ENCODE results near the gene RPL22.

RPL22 gene
- total RNA-seq, result 90.1 to 155 (median 146) reads per million in 3 experiments

DNA sequence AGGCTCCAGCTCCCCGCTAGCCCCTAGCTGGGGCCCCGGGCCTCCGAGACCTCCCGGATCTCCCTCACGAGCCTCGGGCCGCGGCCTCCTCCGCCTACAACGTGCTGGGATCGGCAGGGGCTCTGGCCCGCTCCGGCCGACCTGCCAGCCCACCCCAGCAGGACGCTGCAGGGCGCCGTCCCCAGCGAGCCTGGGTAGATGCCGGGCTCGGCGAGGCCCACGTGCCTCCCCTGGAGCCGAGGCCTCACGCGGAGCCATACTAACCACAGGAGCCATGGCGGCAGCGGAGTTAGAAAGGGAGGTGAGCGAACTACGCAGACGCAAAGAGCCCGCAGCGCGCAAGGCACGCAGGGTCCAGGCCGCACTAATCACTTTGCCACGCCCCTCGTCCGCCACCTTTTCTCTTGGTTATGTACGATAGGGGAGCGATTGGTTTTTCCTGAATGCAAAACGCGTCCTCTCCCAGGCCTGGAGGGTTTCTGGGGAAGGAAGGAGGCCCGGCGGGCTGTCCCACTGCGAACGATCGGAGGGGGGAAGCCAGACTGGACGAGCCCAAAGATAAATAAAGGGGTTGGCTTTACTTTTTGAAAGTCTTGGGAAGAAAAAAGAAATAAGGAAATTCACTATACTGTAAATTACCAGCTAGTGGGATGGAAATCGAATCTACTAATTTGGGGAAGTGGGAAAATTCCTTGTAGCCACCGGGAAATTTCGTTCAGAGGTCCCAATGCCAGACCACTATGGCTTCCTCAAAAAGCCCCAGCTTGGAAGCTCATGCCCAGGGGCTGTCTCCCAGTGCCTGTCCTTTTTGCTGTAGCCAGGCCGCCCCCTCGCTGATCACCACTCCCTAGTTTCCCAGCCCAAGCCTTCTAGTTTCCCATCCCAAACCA, at the start of gene RPL22:
Gene RPL22, minus strand, starts transcription at position 298 of the 890 bp plus-strand sequence. Its CDS starts 22 bp downstream, at position 276.
- DNase-seq, result peak; percentile 98

DNA sequence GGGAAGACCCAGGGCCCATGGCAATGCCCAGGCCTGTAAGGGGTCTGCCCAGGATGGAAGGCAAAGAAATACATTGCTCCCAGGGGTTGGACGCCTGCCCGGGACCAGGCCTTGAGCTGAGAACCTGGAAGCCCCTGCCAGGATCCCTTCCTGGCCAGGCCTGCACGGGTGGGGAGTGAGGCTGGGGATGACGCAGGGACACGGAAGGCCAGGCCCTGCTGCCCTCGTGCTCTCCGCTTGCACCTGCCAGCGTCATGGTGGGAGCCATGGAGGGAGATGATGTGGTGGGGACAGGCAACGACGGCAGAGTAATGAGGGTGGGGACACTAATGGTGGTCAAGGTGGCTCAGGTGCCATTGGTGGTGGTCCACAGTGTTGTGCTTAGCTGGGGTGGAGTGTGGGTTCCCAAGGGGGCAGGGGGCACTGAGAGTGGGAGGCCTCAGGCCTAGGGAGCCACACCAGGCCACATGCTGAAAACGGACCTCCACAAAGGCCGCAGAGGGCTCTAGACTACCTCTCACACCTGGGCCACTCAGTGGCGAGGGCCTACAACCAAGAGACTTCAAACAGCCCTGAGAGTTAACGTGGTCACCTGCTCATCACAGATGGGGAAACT, 48.9 kb upstream of the RPL22 start:
- no peak for DNase-seq

DNA sequence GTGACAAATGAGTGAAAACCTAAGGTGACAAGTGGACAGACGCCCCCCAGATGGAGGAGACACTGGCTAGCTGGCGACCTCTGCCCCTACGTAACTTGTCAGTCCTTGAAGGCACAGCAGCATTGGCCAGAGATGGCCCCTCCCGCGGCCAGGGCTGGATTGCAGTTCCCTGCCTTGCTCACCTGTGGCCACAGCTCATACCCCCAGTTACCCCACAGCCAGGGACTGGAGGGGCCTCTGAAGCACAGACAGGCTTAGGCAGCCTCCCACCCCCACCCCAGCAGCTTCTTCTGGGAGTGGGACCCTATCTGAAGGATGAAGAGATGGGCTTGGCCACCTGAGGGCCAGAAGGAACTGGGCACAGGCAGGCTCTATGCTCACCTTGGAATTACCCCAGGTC, 48.3 kb upstream of the RPL22 start:
- DNase-seq, result no peak

DNA sequence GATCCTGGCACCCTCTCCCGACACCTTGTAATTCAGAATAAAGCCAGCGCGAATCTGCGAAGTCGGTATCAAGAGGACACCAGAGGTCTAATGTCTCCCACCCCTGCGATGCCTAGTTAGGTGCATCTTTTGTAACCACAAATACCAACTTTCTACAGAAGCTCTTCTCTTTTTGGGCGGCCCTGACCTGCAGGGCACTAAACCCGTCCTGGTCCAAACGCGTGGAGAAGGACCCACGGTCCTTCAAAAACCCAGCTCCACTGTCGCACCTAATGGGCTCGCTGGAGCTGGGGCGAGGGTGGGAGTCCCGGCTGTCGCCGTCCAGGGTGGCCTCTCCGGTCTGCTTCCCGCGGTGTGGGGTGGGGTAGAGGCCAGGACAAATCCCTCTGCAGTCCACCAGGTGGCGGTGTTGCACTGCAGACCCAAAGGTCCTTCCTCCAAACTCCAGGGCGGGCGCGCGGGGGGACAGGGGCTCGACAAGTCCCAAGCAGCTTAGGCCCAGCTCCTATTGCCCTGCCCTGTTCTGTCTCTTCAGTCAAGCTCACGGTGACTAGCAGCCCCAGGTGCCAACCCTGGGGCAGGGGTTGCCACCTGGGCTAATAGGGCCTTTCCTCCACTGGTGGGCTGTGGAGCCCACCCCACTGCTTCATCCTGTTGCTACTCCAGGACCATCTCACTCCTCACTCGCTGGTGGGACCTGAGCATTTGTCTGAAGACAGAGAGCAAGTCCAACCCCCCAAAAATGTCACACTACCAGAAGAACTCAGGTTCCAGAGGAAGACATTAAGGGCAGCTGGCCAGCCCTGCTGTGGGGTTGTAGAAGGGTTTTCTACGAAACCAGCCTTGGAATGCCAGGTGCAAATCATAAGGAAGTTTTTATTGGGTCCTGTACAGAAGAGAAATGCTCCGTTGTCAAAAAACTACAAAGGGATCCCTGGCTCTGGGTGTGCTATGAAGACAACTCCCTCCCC, 47.4 kb upstream of the RPL22 start:
- DNase-seq, result peak; percentile 67

DNA sequence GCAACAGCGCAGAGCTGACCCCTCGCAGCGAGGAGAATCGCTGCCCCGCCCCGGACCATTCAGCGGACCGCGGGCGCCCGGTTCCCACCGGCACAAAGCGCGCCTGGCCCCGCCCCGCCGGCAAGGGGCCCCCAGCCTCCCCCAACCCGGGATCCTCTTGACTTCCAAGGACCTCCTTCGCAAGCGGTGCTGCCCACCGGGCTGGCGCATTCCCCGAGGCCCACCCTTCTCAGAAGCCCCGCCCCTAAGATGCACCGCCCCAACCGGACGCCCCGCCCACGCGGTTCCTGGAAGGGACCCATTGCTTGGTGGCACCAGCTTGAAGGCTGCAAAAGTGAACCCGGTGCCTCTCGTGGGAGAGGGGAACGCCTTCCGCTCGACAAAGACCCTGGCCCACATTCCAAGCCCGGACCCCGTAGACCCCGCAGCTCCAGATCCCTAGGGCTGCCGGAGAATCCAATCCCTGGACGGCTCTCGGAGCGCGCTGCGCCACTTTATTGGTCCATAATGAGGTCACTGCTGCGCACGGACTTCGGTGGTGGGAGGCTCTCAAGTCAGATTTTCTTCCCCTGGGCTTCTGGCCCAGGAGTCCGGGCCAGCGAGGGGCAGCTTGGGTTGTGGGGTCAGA, 46.6 kb upstream of the RPL22 start:
- no peak for DNase-seq

DNA sequence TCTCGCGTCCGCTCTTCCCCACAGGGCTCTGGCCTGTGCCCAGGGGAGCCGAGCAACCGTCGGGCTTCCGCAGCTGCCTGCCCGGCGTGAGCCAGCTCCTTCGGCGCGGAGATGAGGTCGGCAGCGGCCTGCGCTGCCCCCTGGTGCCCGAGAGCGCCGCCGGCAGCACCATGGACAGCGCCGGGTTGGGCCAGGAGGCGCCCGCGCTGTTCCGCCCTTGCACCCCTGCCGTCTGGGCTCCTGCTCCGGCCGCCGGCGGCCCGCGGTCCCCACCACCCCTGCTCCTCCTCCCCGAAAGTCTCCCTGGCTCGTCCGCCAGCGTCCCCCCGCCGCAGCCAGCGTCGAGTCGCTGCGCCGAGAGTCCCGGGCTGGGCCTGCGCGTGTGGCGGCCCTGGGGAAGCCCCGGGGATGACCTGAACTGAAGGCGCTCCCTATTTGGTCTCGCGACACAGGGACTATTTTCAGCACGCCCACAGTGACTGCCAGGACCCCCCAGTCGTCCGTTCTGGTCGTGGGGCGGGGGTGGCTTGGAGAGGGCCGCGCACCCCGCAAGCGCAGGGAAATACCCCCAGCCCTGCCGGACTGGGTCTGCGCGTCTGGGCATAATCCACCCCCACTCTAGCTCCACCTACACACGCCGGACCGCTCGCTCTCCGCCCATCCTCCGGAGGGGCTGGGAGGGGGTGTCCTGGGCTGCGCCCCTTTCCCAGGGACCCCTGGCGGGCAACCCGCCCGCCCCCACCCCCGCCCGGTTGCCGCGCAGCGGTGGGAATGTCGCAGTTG, 45.9 kb upstream of the RPL22 start:
- DNase-seq, result peak; percentile 70

DNA sequence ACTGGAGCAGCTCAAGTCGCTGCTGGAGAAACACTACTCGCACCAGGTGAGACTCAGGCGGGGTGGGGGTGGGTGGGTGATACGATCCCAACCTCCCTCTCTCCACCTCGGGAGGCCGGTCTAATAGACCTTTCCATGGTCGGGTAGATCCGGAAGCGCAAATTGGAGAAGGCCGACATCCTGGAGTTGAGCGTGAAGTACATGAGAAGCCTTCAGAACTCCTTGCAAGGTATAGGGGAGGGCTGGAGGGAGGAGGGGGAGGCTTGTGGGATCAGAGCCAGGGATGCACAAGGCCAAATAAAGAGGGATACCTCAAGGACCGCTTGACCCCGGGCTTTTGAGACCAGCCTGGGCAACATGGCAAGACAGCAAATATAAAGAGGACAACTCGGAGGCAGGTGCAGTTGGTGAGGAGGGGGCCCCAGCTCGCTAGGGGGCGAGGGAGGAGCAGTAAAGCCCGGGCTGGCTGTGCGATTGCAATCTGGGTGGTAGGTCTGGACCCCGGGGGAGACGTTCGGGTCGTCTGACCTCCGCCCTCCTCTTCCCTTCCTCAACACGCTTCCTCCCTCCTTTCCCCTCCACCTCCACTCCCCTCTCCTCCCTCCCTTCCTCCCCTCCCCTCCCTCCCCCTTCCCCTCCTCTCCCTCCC, 45.1 kb upstream of the RPL22 start:
- no peak for DNase-seq

DNA sequence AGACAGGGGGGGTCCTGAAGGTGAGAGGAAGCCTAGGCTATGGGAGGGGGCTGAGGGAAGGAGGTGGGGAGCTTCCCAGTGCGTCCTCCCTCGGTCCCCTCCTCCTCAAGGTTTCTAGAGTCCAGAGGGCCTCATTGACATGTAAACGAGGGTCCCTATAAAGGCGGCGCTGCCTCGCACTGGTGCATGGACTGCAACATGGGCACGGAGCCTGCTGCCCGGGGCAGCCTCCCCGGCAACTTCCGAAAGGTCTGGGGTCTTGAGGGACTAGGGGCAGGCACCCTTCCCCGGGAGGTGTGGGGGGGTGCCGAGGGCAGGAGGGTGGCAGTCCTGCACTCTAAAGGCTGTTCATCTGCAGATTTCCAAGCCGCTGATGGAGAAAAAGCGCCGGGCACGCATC, 44.6 kb upstream of the RPL22 start, which contains the start of gene HES3:
Gene HES3, plus strand, starts transcription at position 187 of the 400 bp plus-strand sequence. Its CDS starts 187 bp downstream, at position 374.
- no peak for DNase-seq

DNA sequence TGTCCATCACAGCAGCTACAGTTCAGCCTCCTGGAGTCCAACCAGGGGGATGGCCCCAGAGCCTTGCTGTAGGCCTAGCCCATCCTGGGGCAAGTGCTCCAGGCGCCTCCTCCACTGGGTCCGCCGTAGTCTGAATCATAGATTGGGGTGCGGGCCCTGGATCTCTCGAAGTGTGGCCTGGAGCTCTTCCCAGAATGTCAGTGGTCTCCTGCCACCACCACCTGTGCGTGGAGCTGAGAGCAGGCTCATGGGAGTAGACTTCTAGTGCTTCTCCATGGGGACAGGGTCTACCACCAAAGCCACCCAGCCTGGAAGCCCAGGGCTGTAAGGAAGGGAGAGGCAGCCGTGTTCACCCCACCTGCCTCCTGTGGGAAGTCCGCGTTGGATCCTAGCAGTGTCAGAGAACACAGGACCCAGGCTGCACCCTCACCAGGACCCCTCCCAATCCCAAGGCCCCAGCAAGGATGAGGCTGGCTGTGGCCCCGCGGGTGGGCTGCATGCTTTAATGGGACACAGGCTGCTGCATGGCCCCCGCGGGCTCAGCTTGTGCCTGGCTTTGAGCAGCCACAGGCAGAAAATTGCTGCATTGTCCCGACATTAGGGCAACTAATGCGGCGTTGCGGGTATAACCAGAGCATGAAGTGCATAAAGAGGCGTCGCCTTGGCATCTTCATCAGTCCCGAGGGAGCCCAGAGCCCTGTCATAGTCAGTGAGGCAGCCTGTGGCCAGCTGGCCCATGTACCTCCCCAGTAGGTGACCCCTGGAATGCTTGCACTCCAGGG, 43.8 kb upstream of the RPL22 start:
- DNase-seq, result no peak

DNA sequence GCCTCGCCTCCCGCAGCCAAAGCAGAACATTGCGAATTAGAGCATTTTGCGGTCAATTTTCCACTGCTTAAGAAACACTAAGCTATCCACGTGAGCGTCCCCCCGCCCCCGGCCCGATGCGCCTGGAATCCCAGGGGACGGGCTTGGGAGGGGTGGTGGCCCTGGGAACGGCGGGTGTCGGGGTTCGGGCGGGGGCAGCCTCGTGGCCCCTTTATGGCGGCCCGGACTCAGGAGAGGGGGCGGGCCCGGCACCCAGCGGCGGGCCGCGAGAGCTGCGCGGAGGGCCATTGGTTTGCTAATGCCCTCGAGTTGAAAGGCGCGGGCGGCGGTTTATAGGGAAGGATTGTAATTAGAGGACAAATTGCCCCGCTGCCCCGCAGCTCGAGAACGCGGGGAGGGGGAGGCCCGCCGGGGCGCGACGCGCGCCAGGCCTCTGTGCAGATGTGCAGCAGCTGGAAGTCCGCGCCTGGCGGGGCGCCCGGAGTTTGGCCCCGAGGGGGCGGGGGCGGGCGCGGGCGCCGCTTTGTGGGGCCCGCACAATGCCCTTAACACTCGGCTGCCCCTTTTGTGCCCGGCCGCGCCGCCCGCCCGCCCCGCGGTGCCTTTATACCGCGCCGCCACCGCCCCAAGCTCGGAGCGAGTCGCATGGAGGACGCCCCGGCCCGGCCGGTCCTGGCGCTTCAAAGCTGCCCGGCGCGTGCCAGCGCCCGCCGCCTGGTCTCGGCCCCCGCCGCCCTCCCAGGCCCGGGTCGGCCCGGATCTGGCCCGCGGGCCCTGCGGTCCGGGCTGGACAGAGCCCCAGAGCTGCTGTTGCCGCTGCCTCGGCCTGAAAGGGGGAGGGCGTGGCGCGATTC, 42.7 kb upstream of the RPL22 start:
- no peak for DNase-seq

DNA sequence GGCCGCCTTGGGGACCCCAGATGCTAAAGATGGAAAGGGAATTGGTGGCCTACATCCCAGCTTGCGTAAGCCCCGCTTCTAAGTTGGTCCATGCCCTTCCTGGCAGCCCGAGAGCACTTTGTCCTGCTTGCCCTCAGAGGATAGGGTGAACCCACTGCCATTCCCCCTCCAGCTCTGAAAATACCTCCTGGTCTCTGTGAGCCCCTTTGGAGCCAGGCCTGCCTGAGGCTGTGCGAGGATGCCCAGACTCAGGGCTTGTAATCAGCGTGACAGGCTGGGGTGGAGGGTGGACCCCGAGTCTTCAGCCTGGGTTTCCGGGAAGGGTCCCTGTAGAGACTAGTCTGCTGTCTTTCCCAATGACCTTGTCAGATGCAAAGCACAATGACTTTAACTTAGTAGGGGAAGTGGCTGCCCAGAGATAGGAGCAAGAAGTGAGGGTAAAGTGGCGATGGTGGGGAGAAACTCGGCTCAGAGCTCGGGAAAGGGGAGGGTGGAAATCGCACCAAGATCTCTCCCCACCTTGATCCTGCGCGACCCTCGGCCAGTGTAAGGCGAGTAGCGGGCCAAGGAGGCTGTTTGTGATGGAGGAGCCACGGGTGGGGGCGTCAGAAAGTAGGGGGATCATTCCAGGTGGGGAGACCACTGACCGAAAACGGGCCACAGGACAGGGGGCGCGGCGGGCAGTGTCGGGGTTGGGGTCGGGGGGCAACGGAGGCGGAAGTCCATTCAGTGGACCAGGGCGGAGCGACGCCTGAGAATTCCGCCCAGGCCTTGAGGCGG, 41.9 kb upstream of the RPL22 start:
- no peak for DNase-seq

DNA sequence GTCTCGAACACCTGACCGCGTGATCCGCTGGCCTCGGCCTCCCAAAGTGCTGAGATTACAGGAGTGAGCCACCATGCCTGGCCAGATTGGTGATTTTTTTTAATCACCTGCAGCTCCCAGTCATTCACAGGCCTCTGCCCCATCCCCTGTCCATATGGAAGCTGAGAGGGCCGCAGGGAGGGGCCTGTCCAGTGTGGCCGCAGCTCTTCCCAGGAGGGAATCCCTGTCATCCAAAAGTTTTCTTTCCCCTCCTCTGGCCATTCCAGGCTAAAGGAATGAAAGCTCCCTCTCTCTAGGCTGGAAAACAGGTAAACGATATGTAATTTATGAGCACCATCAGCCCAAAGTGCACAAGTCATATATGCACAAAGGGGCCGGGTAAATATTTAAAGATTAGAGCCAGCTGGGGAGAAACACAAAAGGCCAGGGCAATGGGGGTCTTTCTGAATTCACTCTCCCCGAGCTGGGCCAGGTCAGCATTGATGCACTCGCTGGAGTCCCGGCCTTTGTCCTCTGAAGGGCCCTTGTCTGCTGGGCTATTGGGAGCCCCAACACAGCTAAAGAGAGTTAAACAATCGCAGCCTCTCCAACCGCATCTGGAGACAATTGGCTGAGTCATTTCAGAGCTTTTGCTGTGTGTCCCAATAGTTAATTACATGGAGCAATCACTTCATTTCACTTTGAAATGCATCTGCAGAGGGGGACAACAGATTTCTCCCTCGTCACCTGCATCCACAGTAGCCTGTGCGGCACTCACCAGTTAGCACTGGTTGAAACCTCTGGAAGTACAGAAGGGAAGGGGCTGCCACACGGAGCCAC, 40.8 kb upstream of the RPL22 start:
- DNase-seq, result no peak

DNA sequence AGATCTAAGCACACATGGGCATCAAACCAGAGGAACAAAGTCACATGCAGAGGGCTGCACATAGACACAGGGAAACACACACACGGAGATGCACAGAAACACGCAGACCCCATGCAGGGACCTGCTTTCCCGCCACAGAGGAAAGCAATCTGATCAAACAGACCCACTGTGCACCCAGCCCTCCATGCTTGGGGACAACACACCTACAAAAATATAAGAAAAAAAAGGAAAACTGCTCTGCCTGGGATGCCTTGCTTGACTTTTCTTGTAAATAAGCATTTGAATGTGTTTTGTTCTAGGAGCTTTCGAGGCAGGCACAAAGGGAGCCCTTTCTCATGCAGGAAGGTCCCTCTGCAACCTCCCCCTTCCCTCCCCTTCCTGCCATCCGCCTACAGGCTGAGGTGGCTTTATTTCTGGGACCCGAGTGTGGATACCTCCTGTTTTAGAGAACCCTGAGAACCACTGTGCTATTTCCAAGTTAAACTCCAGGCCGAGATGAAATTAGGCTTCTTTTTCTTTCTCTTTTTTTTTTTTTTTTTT, 39.9 kb upstream of the RPL22 start:
- DNase-seq, result no peak

DNA sequence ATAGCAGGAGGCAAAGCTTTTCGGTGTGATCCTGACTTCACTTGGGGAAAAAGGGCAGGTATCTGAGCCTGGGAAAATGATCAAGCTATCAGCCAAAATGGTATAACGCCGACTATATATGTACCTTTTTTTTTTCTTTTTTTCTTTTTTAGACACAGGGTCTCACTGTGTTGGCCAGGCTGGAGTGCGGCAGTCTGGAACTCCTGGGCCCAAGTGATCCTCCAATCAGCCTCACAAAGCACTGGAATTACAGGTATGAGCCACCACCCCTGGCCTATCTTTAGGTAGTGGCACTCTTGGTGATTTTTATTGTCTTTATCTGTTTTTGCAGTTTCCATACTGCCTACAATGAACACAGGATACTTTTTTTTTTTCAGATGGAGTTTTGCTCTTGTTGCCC, 37.7 kb upstream of the RPL22 start:
- DNase-seq, result no peak

DNA sequence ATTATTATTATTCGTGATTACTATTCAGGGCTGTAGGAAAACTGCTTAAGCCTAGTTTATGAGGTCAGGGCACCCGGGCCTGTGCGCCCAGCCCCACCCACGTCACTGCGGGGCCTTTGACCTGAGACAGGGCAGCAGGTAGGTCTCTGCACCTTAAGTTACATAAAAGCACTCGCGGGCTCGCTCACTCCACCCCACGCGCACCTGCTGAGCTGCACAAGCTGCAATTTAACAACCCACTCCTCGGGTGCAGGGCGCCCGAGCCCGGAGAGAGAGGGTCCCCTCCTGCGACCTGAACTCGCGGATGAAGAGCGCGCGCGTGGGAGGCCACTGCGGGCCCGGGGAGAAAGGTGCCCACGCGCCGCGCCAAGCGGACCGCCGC, 35.9 kb upstream of the RPL22 start:
- no peak for DNase-seq

DNA sequence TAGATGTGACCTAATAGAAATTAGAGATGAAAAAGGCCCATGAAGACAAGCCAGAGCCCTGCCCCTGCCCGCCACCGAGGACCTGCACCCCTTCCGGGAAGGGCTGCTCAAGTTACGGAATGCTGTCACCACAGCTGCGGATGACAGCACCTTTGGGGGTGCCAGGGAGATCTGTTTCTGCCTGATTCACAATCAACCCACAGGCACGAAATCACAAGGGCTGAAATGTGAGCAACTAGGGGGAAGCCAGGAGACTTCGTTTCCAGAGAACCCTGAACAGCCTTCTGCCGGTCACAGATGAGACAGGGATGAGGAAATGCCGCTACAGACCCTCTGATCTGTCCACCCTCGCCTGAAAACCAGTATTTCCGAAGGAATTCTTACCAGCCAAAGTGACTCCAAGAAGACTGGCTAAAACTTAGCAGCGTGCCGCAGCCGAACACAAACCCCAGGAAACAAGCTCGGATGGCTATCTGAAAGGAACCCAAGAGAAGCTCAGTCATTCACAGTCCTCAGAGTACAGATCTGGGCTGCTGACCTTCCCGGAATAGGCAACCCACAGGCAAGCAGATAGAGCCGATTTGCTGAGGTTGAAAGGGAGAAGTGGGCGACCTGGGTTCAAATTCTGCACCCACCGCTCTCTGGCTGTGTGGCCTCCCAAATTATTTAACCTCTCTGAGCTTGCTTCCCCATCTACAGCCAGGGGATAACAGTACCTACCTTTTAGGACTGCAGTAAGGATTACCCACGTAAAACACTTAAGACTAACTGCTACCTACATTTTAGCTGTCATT, 35.3 kb upstream of the RPL22 start:
- no peak for DNase-seq

Measured in central memory CD4-positive, alpha-beta T cell (primary cell).